Measurements from ENCODE around the gene GPBP1L1.

Gene GPBP1L1

GRCh38 chr1:45583264-45583665, 103.1 kb downstream of the GPBP1L1 start:
- H3K27me3 ChIP-seq (replicated peaks; ENCODE audit: control insufficient read depth, insufficient read depth, low read length) = no peaks in the 10 kb centered on the region
- H3K36me3 ChIP-seq (ENCODE audit: control insufficient read depth, insufficient read depth, low read length) = no peaks in the 10 kb centered on the region
- peak; percentile 95 for DNase-seq (ENCODE audit: extremely low read depth, insufficient read length)
- peak overlapping the region; percentile 88 for H3K4me3 ChIP-seq (replicated peaks; ENCODE audit: low read depth, low read length)
- no peak for TF ChIP-seq CTCF (IDR thresholded peaks at IDR 0.05; ENCODE audit: insufficient read depth, low read length, poor library complexity, severe bottlenecking)
